IMR-90 (cell line): ENCODE measurements around the gene GRHL3. TPM values are rescaled to one million over a fixed set of nuclear protein-coding genes. Genes with fewer than 3 reads are reported as not detected.

Experiments
- ATAC-seq: fragments of 200-7000 bp; cut with Tn5 transposase; 2 replicates; pipeline ENCODE4 v1.9.1; 2020; ENCODE audit warnings: low read depth, mild to moderate bottlenecking, moderate library complexity
- BruUV-seq: library from RNA; stranded (reverse); fragments of 400-500 nt; replicated peaks from 2 replicates; lab custom pipeline; 2021; lab: Mats Ljungman, UMichigan
- CTCF ChIA-PET: fragments of 300-600 bp; formaldehyde crosslinking; extraction: SDS; loops from one replicate; lab custom pipeline; 2021; ENCODE audit warnings: antibody characterized with exemption; lab: Yijun Ruan, JAX
- POLR2A ChIA-PET: fragments of 300-600 bp; sonication (Branson Sonifier 250); formaldehyde crosslinking; loops from one replicate; lab custom pipeline; 2022; ENCODE audit warnings: antibody characterized with exemption; ENCODE audit not compliant: unreplicated experiment; lab: Charles Lee
- DNase-seq: peaks from one replicate; pipeline ENCODE4 v3.0.0; 2013
- H2AFZ ChIP-seq: replicated peaks from 2 replicates; pipeline ENCODE3; 2013; ENCODE audit warnings: low read length, mild to moderate bottlenecking; ENCODE audit not compliant: poor library complexity
- H2AK5ac ChIP-seq: 2 replicates; pipeline ENCODE4 v1.6.1; 2013; ENCODE audit warnings: low read depth, low read length, inconsistent platforms
- H2AK9ac ChIP-seq: replicated peaks from 2 replicates; pipeline ENCODE3; 2013; ENCODE audit warnings: mild to moderate bottlenecking, low read depth, low read length, moderate library complexity; ENCODE audit not compliant: poor library complexity
- H2BK120ac ChIP-seq: 2 replicates; pipeline ENCODE4 v1.6.1; 2013; ENCODE audit warnings: low read depth, low read length, inconsistent platforms
- H2BK15ac ChIP-seq: 3 replicates; pipeline ENCODE4 v1.6.1; 2013; ENCODE audit warnings: low read depth, low read length, inconsistent platforms
- H2BK20ac ChIP-seq: 2 replicates; pipeline ENCODE4 v1.6.1; 2013; ENCODE audit warnings: low read depth, mild to moderate bottlenecking, inconsistent platforms, low read length, moderate library complexity
- H2BK5ac ChIP-seq: 2 replicates; pipeline ENCODE4 v1.6.1; 2013; ENCODE audit warnings: mild to moderate bottlenecking, low read depth, low read length, inconsistent platforms; ENCODE audit not compliant: poor library complexity, severe bottlenecking
- H3K14ac ChIP-seq: replicated peaks from 2 replicates; pipeline ENCODE4 v1.6.1; 2013; ENCODE audit warnings: low read depth, low read length, inconsistent platforms
- H3K18ac ChIP-seq: 2 replicates; pipeline ENCODE4 v1.6.1; 2013; ENCODE audit warnings: low read depth, low read length, control low read depth
- H3K23ac ChIP-seq: 2 replicates; pipeline ENCODE4 v1.6.1; 2013; ENCODE audit warnings: low read depth, low read length, inconsistent platforms
- H3K27ac ChIP-seq: 2 replicates; pipeline ENCODE4 v1.5.1; 2013; ENCODE audit warnings: mild to moderate bottlenecking, control low read depth, low read length; ENCODE audit not compliant: insufficient read depth
- H3K27me3 ChIP-seq: 2 replicates; pipeline ENCODE4 v1.6.1; 2013; ENCODE audit warnings: low read length; ENCODE audit not compliant: control insufficient read depth, insufficient read depth
- H3K36me3 ChIP-seq: 2 replicates; pipeline ENCODE4 v1.6.1; 2013; ENCODE audit warnings: low read length, mixed read lengths; ENCODE audit not compliant: control insufficient read depth, insufficient read depth
- H3K4ac ChIP-seq: 2 replicates; pipeline ENCODE4 v1.6.1; 2013; ENCODE audit warnings: low read depth, low read length, inconsistent platforms
- H3K4me1 ChIP-seq: 2 replicates; pipeline ENCODE4 v1.6.1; 2013; ENCODE audit warnings: low read length, mixed read lengths; ENCODE audit not compliant: control insufficient read depth, insufficient read depth
- H3K4me2 ChIP-seq: 2 replicates; pipeline ENCODE4 v1.6.1; 2013; ENCODE audit warnings: low read depth, mild to moderate bottlenecking, control low read depth, low read length, moderate library complexity
- H3K4me3 ChIP-seq: 2 replicates; pipeline ENCODE4 v1.5.1; 2013; ENCODE audit warnings: low read depth, mild to moderate bottlenecking, control low read depth, low read length, moderate library complexity; ENCODE audit not compliant: insufficient read depth
- H3K56ac ChIP-seq: 2 replicates; pipeline ENCODE4 v1.6.1; 2013; ENCODE audit warnings: low read length, inconsistent platforms; ENCODE audit not compliant: insufficient read depth; ENCODE audit errors: extremely low read depth
- H3K79me1 ChIP-seq, 2 experiments: 2 replicates each; pipeline ENCODE4 v1.6.1; 2013; ENCODE audit warnings: low read length in 2 of 2, inconsistent platforms in 1 of 2, low read depth in 1 of 2
- H3K9ac ChIP-seq: 2 replicates; pipeline ENCODE4 v1.6.1; 2013; ENCODE audit warnings: low read depth, low read length, control low read depth
- H3K9me1 ChIP-seq: 2 replicates; pipeline ENCODE4 v1.6.1; 2013; ENCODE audit warnings: low read length, inconsistent platforms; ENCODE audit not compliant: insufficient read depth
- H3K9me3 ChIP-seq: 2 replicates; pipeline ENCODE4 v1.6.1; 2013; ENCODE audit warnings: low read length; ENCODE audit not compliant: control insufficient read depth, insufficient read depth
- H4K20me1 ChIP-seq: 2 replicates; pipeline ENCODE4 v1.6.1; 2013; ENCODE audit warnings: low read length, inconsistent platforms; ENCODE audit not compliant: insufficient read depth
- H4K5ac ChIP-seq: 2 replicates; pipeline ENCODE4 v1.6.1; 2013; ENCODE audit warnings: mild to moderate bottlenecking, low read depth, low read length, control low read depth
- H4K8ac ChIP-seq, 2 experiments: 2 replicates each; pipeline ENCODE4 v1.6.1; 2013; ENCODE audit warnings: low read depth in 2 of 2, low read length in 2 of 2, control low read depth in 1 of 2, inconsistent platforms in 1 of 2
- H4K91ac ChIP-seq: 2 replicates; pipeline ENCODE4 v1.6.1; 2013; ENCODE audit warnings: low read depth, low read length, inconsistent platforms; ENCODE audit not compliant: insufficient read depth
- BHLHE40 ChIP-seq: fragments of 150-350 bp; IDR thresholded peaks from 2 replicates; pipeline ENCODE4 v1.6.1; 2016; ENCODE audit warnings: mild to moderate bottlenecking, low read depth, low read length
- CEBPB ChIP-seq: IDR thresholded peaks from 2 replicates; pipeline ENCODE4 v1.6.1; 2012; ENCODE audit warnings: low read depth, low read length, improper control_type of control experiment
- CHD1 ChIP-seq: IDR thresholded peaks from 2 replicates; pipeline ENCODE4 v1.6.1; 2012; ENCODE audit warnings: low read depth, low read length, improper control_type of control experiment
- FOS ChIP-seq: fragments of 150-350 bp; IDR thresholded peaks from 2 replicates; pipeline ENCODE4 v1.6.1; 2016; ENCODE audit warnings: low read depth, low read length
- MAFK ChIP-seq: IDR thresholded peaks from 2 replicates; pipeline ENCODE4 v1.6.1; 2012; ENCODE audit warnings: low read depth, low read length, improper control_type of control experiment
- MAZ ChIP-seq: IDR thresholded peaks from 2 replicates; pipeline ENCODE4 v1.6.1; 2012; ENCODE audit warnings: low read depth, mild to moderate bottlenecking, low read length, improper control_type of control experiment, moderate library complexity, borderline replicate concordance
- MXI1 ChIP-seq: IDR thresholded peaks from 2 replicates; pipeline ENCODE4 v1.6.1; 2012; ENCODE audit warnings: low read depth, mild to moderate bottlenecking, low read length, moderate library complexity, borderline replicate concordance
- NFE2L2 ChIP-seq: fragments of 150-350 bp; IDR thresholded peaks from 2 replicates; pipeline ENCODE4 v1.6.1; 2016; ENCODE audit warnings: low read depth, mild to moderate bottlenecking, low read length
- POLR2A ChIP-seq: IDR thresholded peaks from 2 replicates; pipeline ENCODE4 v1.6.1; 2012; ENCODE audit warnings: mild to moderate bottlenecking, low read depth, low read length
- RAD21 ChIP-seq: IDR thresholded peaks from 2 replicates; pipeline ENCODE4 v1.6.1; 2012; ENCODE audit warnings: low read length, improper control_type of control experiment
- RCOR1 ChIP-seq: IDR thresholded peaks from 2 replicates; pipeline ENCODE4 v1.6.1; 2012; ENCODE audit warnings: mild to moderate bottlenecking, low read length, improper control_type of control experiment; ENCODE audit not compliant: insufficient replicate concordance
- RFX5 ChIP-seq: IDR thresholded peaks from 2 replicates; pipeline ENCODE4 v1.8.0; 2012; ENCODE audit warnings: low read depth, mild to moderate bottlenecking, low read length, moderate library complexity
- SMC3 ChIP-seq: fragments of 150-350 bp; IDR thresholded peaks from 2 replicates; pipeline ENCODE4 v1.6.1; 2016; ENCODE audit warnings: low read depth, mild to moderate bottlenecking, antibody characterized with exemption, low read length, moderate library complexity
- WGBS, 2 experiments: methylation state at CpG; one replicate each; pipeline versions ENCODE4 v1.1.5 to v1.1.7; 2013; ENCODE audit warnings: missing lambda C conversion rate in 2 of 2; ENCODE audit not compliant: insufficient read length in 1 of 2; ENCODE audit errors: extremely low coverage in 2 of 2; 5-methylcytosine and 5-hydroxymethylcytosine counted together
- dilution Hi-C: fragments of 300-500 bp; cut with HindIII; formaldehyde crosslinking; loops from one replicate; pipeline ENCODE4 v1.14.3; 2018; ENCODE audit warnings: low sequenced_read_pairs; ENCODE audit not compliant: unreplicated experiment
- in situ Hi-C: fragments of 300-500 bp; cut with MboI; formaldehyde crosslinking; loops from 3 replicates; pipeline ENCODE4 v1.14.3; 2019; ENCODE audit warnings: low sequenced_read_pairs, inconsistent platforms, mixed read lengths
- intact Hi-C: fragments of 100-400 bp; cut with micrococcal nuclease; formaldehyde crosslinking; loops from 2 replicates; pipeline ENCODE4 v1.10.0; 2022
- polyA plus RNA-seq, 3 experiments: library from polyadenylated mRNA; depleted of rRNA; stranded (reverse); fragments of >200 nt; gene quantifications; 2 replicates each; pipeline ENCODE4 v1.2.3, GENCODE V29; 2012; ENCODE audit warnings: low replicate concordance in 1 of 3
- total RNA-seq: library from RNA; depleted of rRNA; stranded (reverse); fragments of >200 nt; gene quantifications from 2 replicates; pipeline ENCODE4 v1.2.3, GENCODE V29; 2012
- TF ChIP-seq, protein P1 (sequence below): conservative IDR thresholded peaks from 2 replicates; pipeline ENCODE4 v1.5.1; 2012; ENCODE audit warnings: mild to moderate bottlenecking, low read depth, low read length, improper control_type of control experiment
- TF ChIP-seq, protein P2 (sequence below): fragments of 150-350 bp; IDR thresholded peaks from 2 replicates; pipeline ENCODE4 v1.6.1; 2017; ENCODE audit warnings: mild to moderate bottlenecking, antibody characterized with exemption, low read length, low read depth
- TF ChIP-seq, protein P3 (sequence below): fragments of 150-350 bp; IDR thresholded peaks from 2 replicates; pipeline ENCODE4 v1.6.1; 2016; ENCODE audit warnings: low read depth, mild to moderate bottlenecking, low read length, moderate library complexity, borderline replicate concordance

Gene GRHL3
- total and polyA plus RNA-seq, 2 of the 4 experiments (the other 2 are of a cell fraction), result not detected

DNA sequence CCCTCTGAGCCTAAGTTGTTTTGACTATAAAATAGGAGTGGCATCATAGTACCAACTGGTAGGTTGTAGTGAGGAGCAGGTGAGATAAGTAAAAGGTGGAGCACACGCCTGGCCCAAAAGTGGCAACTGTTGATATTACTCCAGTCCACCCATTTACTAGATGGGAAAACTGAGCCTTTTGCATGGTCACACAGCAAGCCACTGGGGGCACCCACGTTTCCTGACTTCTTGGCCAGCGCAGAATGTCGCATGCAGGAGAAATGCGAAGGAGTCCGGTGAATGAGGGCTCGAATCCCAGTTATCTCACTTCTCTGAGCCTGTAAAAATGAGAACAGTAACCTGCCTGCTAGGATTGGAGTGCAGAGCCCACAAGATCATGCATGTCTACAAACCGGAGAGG is 20.8 kb downstream of the GRHL3 start:
- POLR2A ChIA-PET, result no interaction called here
- H3K23ac ChIP-seq, result no peak overlapping the region
- H2BK15ac ChIP-seq, result no peak overlapping the region
- 86% methylated on average over 7 of the region's 8 CpGs; no CpG with 5 or more reads in 1 of the 2 experiments for WGBS, 2 experiments
- no peak overlapping the region for H4K5ac ChIP-seq
- H3K9me3 ChIP-seq, result no peaks in the 10 kb centered on the region
- intact Hi-C loops, result no loop called here
- no peak overlapping the region for H2AFZ ChIP-seq
- H3K56ac ChIP-seq, result no peak overlapping the region
- H3K27me3 ChIP-seq, result peaks cover 23% of the 10 kb centered on the region
- H3K4me3 ChIP-seq, result no peak overlapping the region
- TF ChIP-seq CEBPB (no peak), NFE2L2 (no peak), RAD21 (no peak), MAFK (no peak), POLR2A (no peak), RFX5 (no peak), CHD1 (no peak), MAZ (no peak), FOS (no peak), BHLHE40 (no peak), MXI1 (no peak), RCOR1 (no peak), SMC3 (no peak)
- TF ChIP-seq, protein P1, sequence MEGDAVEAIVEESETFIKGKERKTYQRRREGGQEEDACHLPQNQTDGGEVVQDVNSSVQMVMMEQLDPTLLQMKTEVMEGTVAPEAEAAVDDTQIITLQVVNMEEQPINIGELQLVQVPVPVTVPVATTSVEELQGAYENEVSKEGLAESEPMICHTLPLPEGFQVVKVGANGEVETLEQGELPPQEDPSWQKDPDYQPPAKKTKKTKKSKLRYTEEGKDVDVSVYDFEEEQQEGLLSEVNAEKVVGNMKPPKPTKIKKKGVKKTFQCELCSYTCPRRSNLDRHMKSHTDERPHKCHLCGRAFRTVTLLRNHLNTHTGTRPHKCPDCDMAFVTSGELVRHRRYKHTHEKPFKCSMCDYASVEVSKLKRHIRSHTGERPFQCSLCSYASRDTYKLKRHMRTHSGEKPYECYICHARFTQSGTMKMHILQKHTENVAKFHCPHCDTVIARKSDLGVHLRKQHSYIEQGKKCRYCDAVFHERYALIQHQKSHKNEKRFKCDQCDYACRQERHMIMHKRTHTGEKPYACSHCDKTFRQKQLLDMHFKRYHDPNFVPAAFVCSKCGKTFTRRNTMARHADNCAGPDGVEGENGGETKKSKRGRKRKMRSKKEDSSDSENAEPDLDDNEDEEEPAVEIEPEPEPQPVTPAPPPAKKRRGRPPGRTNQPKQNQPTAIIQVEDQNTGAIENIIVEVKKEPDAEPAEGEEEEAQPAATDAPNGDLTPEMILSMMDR, result no peak
- TF ChIP-seq, protein P2, sequence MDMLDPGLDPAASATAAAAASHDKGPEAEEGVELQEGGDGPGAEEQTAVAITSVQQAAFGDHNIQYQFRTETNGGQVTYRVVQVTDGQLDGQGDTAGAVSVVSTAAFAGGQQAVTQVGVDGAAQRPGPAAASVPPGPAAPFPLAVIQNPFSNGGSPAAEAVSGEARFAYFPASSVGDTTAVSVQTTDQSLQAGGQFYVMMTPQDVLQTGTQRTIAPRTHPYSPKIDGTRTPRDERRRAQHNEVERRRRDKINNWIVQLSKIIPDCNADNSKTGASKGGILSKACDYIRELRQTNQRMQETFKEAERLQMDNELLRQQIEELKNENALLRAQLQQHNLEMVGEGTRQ, result no peak
- TF ChIP-seq, protein P3, sequence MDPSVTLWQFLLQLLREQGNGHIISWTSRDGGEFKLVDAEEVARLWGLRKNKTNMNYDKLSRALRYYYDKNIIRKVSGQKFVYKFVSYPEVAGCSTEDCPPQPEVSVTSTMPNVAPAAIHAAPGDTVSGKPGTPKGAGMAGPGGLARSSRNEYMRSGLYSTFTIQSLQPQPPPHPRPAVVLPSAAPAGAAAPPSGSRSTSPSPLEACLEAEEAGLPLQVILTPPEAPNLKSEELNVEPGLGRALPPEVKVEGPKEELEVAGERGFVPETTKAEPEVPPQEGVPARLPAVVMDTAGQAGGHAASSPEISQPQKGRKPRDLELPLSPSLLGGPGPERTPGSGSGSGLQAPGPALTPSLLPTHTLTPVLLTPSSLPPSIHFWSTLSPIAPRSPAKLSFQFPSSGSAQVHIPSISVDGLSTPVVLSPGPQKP, result no peak
- H3K4me1 ChIP-seq, result no peaks in the 10 kb centered on the region
- BruUV-seq, result no TSS peak
- no peaks in the 10 kb centered on the region; the same call in 1 of the 2 replicates for H3K9me1 ChIP-seq
- no peak overlapping the region for H3K4me2 ChIP-seq
- no peak overlapping the region for H2BK120ac ChIP-seq
- H3K9ac ChIP-seq, result no peak overlapping the region
- DNase-seq, result no peak
- no peak for ATAC-seq
- H2AK5ac ChIP-seq, result no peak overlapping the region
- no peaks in the 10 kb centered on the region for H4K20me1 ChIP-seq
- H4K91ac ChIP-seq, result no peak overlapping the region
- H2AK9ac ChIP-seq, result no peak overlapping the region
- no peak overlapping the region for H2BK5ac ChIP-seq
- in situ Hi-C loops, result no loop called here
- no peak overlapping the region for H3K18ac ChIP-seq
- H3K27ac ChIP-seq, result no peak overlapping the region
- CTCF ChIA-PET, result no interaction called here
- H3K79me1 ChIP-seq, result no peaks in the 10 kb centered on the region
- H4K8ac ChIP-seq, result no peak overlapping the region
- no peak overlapping the region for H3K4ac ChIP-seq
- dilution Hi-C loops, result no loop called here
- no peak overlapping the region for H2BK20ac ChIP-seq
- no peaks in the 10 kb centered on the region for H3K36me3 ChIP-seq
- no peak overlapping the region for H3K14ac ChIP-seq
